Ovary (tissue), 3 donors: Measurements from ENCODE around the gene TTLL10.

Source experiments
- EP300 ChIP-seq: sonication (generic); formaldehyde crosslinking; IDR thresholded peaks from one replicate; pipeline ENCODE4 v1.6.1; 2017; ENCODE audit warnings: antibody characterized with exemption
- POLR2A ChIP-seq: fragments of 450-650 bp; IDR thresholded peaks from one replicate; pipeline ENCODE4 v1.6.1; 2017; ENCODE audit warnings: antibody characterized with exemption, mild to moderate bottlenecking, moderate library complexity
- TF ChIP-seq, protein P1 (sequence below), 3 donors: fragments of 450-650 bp in 2 of 3; fragments of 200-600 bp in 1 of 3; IDR thresholded peaks; one replicate each; pipeline versions ENCODE4 v1.5.1 to v1.8.0; 2016 to 2022; ENCODE audit warnings: antibody characterized with exemption in 3 of 3, mild to moderate bottlenecking in 1 of 3
- donor health status: DM: no; HTN: no; CAD: no.

DNA sequence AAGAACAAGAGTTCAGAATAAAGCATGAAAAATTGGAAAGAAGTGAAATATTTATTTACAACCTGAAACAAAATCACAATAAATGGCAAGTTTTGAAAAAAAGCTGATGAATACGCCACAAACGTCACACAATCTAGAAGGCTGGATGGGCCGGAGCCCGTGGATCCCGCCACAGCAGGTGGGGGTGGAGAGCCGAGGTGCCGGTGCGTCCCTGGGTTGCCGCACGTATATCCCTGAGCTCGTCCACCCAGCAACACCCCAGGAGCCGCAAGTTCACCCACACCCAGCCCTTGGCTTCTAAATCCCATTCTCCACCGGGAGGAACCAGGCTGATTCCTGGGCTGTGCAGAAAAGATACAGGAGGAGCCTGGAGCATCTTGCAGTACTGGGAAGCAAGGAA is 25.6 kb upstream of the TTLL10 start:
- TF ChIP-seq, protein P1, sequence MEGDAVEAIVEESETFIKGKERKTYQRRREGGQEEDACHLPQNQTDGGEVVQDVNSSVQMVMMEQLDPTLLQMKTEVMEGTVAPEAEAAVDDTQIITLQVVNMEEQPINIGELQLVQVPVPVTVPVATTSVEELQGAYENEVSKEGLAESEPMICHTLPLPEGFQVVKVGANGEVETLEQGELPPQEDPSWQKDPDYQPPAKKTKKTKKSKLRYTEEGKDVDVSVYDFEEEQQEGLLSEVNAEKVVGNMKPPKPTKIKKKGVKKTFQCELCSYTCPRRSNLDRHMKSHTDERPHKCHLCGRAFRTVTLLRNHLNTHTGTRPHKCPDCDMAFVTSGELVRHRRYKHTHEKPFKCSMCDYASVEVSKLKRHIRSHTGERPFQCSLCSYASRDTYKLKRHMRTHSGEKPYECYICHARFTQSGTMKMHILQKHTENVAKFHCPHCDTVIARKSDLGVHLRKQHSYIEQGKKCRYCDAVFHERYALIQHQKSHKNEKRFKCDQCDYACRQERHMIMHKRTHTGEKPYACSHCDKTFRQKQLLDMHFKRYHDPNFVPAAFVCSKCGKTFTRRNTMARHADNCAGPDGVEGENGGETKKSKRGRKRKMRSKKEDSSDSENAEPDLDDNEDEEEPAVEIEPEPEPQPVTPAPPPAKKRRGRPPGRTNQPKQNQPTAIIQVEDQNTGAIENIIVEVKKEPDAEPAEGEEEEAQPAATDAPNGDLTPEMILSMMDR (IDR thresholded peaks at IDR 0.05), result no peak
- TF ChIP-seq EP300 (no peak), POLR2A (no peak)
